Trophoblast cell (in vitro differentiated cells and primary cell): ENCODE measurements around the gene MIEF1.
A peak's percentile ranks its signal among the peaks of the same experiment; 100 is the strongest.

ENCODE experiments used
- DNase-seq, 2 donors: peaks; one replicate each; pipeline ENCODE4 v3.0.0-alpha.2; 2016
- H2AFZ ChIP-seq: 2 replicates; pipeline ENCODE4 v1.6.1; 2013; ENCODE audit warnings: low read length, moderate library complexity, mild to moderate bottlenecking; ENCODE audit not compliant: insufficient read depth, poor library complexity
- H2AK5ac ChIP-seq: 2 replicates; pipeline ENCODE4 v1.6.1; 2013; ENCODE audit warnings: mild to moderate bottlenecking, low read length
- H2BK120ac ChIP-seq: 2 replicates; pipeline ENCODE4 v1.6.1; 2013; ENCODE audit warnings: low read length, mild to moderate bottlenecking, moderate library complexity; ENCODE audit not compliant: insufficient read depth, poor library complexity
- H2BK12ac ChIP-seq: 2 replicates; pipeline ENCODE4 v1.6.1; 2013; ENCODE audit warnings: mild to moderate bottlenecking, low read length, moderate library complexity
- H2BK5ac ChIP-seq: 2 replicates; pipeline ENCODE4 v1.6.1; 2013; ENCODE audit warnings: low read length, low read depth, moderate library complexity, mild to moderate bottlenecking; ENCODE audit not compliant: poor library complexity
- H3K14ac ChIP-seq: 2 replicates; pipeline ENCODE4 v1.6.1; 2013; ENCODE audit warnings: mild to moderate bottlenecking, low read length
- H3K18ac ChIP-seq: 2 replicates; pipeline ENCODE4 v1.6.1; 2013; ENCODE audit warnings: mild to moderate bottlenecking, low read length
- H3K23ac ChIP-seq: 2 replicates; pipeline ENCODE4 v1.6.1; 2013; ENCODE audit warnings: low read length
- H3K27ac ChIP-seq: 2 replicates; pipeline ENCODE4 v1.5.1; 2013; ENCODE audit warnings: low read depth, mild to moderate bottlenecking, inconsistent platforms, low read length, moderate library complexity
- H3K27me3 ChIP-seq: 2 replicates; pipeline ENCODE4 v1.6.1; 2013; ENCODE audit warnings: inconsistent platforms, mild to moderate bottlenecking, low read length, moderate library complexity; ENCODE audit not compliant: insufficient read depth
- H3K36me3 ChIP-seq, 2 experiments: 1 replicate in 1 of 2; 2 replicates in 1 of 2; pipeline ENCODE4 v1.6.1; 2013; ENCODE audit warnings: low read length in 2 of 2, mild to moderate bottlenecking in 2 of 2, moderate library complexity in 1 of 2; ENCODE audit not compliant: insufficient read depth in 2 of 2, control insufficient read depth in 1 of 2
- H3K4ac ChIP-seq: 2 replicates; pipeline ENCODE4 v1.6.1; 2013; ENCODE audit warnings: low read depth, mild to moderate bottlenecking, low read length, moderate library complexity
- H3K4me1 ChIP-seq, 2 experiments: 1 replicate in 1 of 2; 2 replicates in 1 of 2; pipeline ENCODE4 v1.6.1; 2013; ENCODE audit warnings: low read length in 2 of 2, mild to moderate bottlenecking in 2 of 2, moderate library complexity in 1 of 2; ENCODE audit not compliant: insufficient read depth in 2 of 2, control insufficient read depth in 1 of 2
- H3K4me2 ChIP-seq: 2 replicates; pipeline ENCODE4 v1.6.1; 2013; ENCODE audit warnings: inconsistent platforms, mild to moderate bottlenecking, low read length, moderate library complexity
- H3K4me3 ChIP-seq: 2 replicates; pipeline ENCODE4 v1.5.1; 2013; ENCODE audit warnings: mild to moderate bottlenecking, low read depth, low read length, inconsistent platforms
- H3K79me1 ChIP-seq: one replicate; pipeline ENCODE4 v1.6.1; 2013; ENCODE audit warnings: low read length
- H3K79me2 ChIP-seq: 2 replicates; pipeline ENCODE4 v1.6.1; 2013; ENCODE audit warnings: low read length, mild to moderate bottlenecking; ENCODE audit not compliant: control insufficient read depth, insufficient read depth, poor library complexity
- H3K9ac ChIP-seq: 2 replicates; pipeline ENCODE4 v1.6.1; 2013; ENCODE audit warnings: mild to moderate bottlenecking, low read length
- H3K9me3 ChIP-seq: 2 replicates; pipeline ENCODE4 v1.6.1; 2013; ENCODE audit warnings: low read depth, mild to moderate bottlenecking, control low read depth, inconsistent platforms, low read length; ENCODE audit not compliant: insufficient read depth
- H4K12ac ChIP-seq: 2 replicates; pipeline ENCODE4 v1.6.1; 2013; ENCODE audit warnings: low read depth, mild to moderate bottlenecking, low read length, moderate library complexity
- H4K8ac ChIP-seq: 2 replicates; pipeline ENCODE4 v1.6.1; 2013; ENCODE audit warnings: low read depth, mild to moderate bottlenecking, low read length, moderate library complexity
- H4K91ac ChIP-seq: one replicate; pipeline ENCODE4 v1.6.1; 2013; ENCODE audit warnings: low read depth, mild to moderate bottlenecking, low read length, moderate library complexity
- WGBS: extraction: QIAGEN DNeasy Blood & Tissue Kit; methylation state at CpG from one replicate; pipeline ENCODE4 v1.1.7; 2013; ENCODE audit warnings: missing lambda C conversion rate; ENCODE audit not compliant: insufficient read length, insufficient coverage; ENCODE audit errors: extremely low coverage; 5-methylcytosine and 5-hydroxymethylcytosine counted together

MIEF1 gene

DNA sequence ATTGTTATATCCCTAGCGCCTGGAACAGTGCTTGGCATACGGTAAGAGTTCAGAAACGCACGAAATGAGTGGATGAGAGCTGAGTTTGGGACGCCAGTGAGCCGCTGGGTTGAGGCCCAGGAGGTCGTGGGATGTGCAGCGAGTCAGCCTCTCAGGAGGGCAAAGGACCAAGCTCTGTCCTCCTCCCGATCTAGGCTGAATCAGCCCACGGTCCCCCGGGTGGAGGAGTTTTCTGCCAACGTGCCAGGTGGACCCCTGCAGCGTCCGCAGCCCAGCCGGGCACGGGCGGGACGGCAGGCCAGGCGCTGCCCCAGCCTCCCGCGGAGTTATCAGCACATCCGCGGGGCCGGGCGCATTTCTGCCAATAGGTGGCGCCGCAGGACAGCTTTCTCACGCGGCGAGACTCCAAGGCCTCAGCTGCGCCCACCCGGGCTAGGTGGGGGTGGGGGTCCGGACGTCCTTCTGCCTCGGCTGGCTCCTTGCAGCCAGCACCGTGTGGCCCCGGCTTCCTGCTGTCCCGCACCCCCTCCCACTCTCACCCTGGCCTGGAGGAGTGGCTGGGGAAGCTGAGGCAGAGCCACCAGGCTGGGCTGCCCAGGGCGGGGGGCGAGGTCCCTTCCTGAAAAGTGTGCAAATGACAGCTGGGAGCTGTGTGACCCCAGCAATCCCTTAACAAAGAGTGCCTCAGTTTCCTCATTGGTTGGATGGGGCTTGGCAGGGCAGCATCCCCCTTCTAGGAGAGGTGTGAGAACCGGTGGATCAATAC is 32.7 kb downstream of the MIEF1 start:
- Histone ChIP-seq H3K27ac (no peak overlapping the region), H3K4me1 (peaks cover 4 to 13% of the 10 kb centered on the region in 2 experiments), H3K14ac (peak overlapping the region; percentile 8), H2BK5ac (no peak overlapping the region), H3K9ac (no peak overlapping the region), H3K79me2 (peaks cover 9% of the 10 kb centered on the region), H2BK120ac (no peak overlapping the region), H2AK5ac (no peak overlapping the region), H3K4me2 (peak overlapping the region; percentile 57), H3K18ac (no peak overlapping the region), H3K9me3 (no peaks in the 10 kb centered on the region), H4K8ac (peak overlapping the region; percentile 81), H2BK12ac (peak overlapping the region; percentile 6), H3K36me3 (peaks cover 7 to 8% of the 10 kb centered on the region in 2 experiments), H3K4ac (no peak overlapping the region), H4K91ac (peak overlapping the region; percentile 61), H3K4me3 (no peak overlapping the region), H3K27me3 (no peaks in the 10 kb centered on the region), H3K79me1 (peaks cover 5% of the 10 kb centered on the region), H2AFZ (peak overlapping the region; percentile 89), H4K12ac (peak overlapping the region; percentile 32), H3K23ac (no peak overlapping the region)
- no CpG with 5 or more reads among the region's 41 CpGs for WGBS
- DNase-seq = peak; percentile 52 to 77

GRCh38 chr22:39535357-39535725 is 33.3 kb downstream of the MIEF1 start:
- H2BK5ac ChIP-seq = no peak overlapping the region
- H3K23ac ChIP-seq = no peak overlapping the region
- no CpG with 5 or more reads among the region's 13 CpGs for WGBS
- no peak overlapping the region for H4K12ac ChIP-seq
- H3K27me3 ChIP-seq = no peaks in the 10 kb centered on the region
- H3K18ac ChIP-seq = no peak overlapping the region
- no peak overlapping the region for H3K9ac ChIP-seq
- peaks cover 4 to 5% of the 10 kb centered on the region in 2 experiments for H3K36me3 ChIP-seq
- no peak overlapping the region for H3K4ac ChIP-seq
- no peak overlapping the region for H3K4me3 ChIP-seq
- no peak overlapping the region for H3K4me2 ChIP-seq
- no peak overlapping the region for H4K8ac ChIP-seq
- peaks cover 4 to 13% of the 10 kb centered on the region in 2 experiments for H3K4me1 ChIP-seq
- peaks cover 5% of the 10 kb centered on the region for H3K79me1 ChIP-seq
- H2AFZ ChIP-seq = no peak overlapping the region
- H3K79me2 ChIP-seq = peaks cover 9% of the 10 kb centered on the region
- no peak overlapping the region for H4K91ac ChIP-seq
- H3K27ac ChIP-seq = no peak overlapping the region
- DNase-seq = no peak
- no peaks in the 10 kb centered on the region for H3K9me3 ChIP-seq
- no peak overlapping the region for H3K14ac ChIP-seq
- no peak overlapping the region for H2AK5ac ChIP-seq
- H2BK12ac ChIP-seq = no peak overlapping the region
- H2BK120ac ChIP-seq = no peak overlapping the region

- H3K23ac ChIP-seq = no peak overlapping the region
- WGBS = no CpG with 5 or more reads among the region's 15 CpGs
- no peak overlapping the region for H2AK5ac ChIP-seq
- no peak overlapping the region for H3K27ac ChIP-seq
- peaks cover 5% of the 10 kb centered on the region for H3K79me1 ChIP-seq
- H3K9ac ChIP-seq = no peak overlapping the region
- H3K79me2 ChIP-seq = peaks cover 9% of the 10 kb centered on the region
- no peak overlapping the region for H2BK120ac ChIP-seq
- no peaks in the 10 kb centered on the region for H3K27me3 ChIP-seq
- no peak overlapping the region for H3K4me2 ChIP-seq
- H2AFZ ChIP-seq = no peak overlapping the region
- H3K36me3 ChIP-seq = peaks cover 2% of the 10 kb centered on the region in 2 experiments
- no peak overlapping the region for H2BK5ac ChIP-seq
- H3K4me1 ChIP-seq = peaks cover 4 to 13% of the 10 kb centered on the region in 2 experiments
- H3K4me3 ChIP-seq = no peak overlapping the region
- H4K91ac ChIP-seq = no peak overlapping the region
- H3K4ac ChIP-seq = no peak overlapping the region
- no peak overlapping the region for H2BK12ac ChIP-seq
- no peak overlapping the region for H4K12ac ChIP-seq
- H3K9me3 ChIP-seq = no peaks in the 10 kb centered on the region
- no peak overlapping the region for H3K18ac ChIP-seq
- DNase-seq = no peak
- H4K8ac ChIP-seq = no peak overlapping the region
- no peak overlapping the region for H3K14ac ChIP-seq
These were observed 33.9 kb downstream of the MIEF1 start for GRCh38 chr22:39535831-39536449.

DNA sequence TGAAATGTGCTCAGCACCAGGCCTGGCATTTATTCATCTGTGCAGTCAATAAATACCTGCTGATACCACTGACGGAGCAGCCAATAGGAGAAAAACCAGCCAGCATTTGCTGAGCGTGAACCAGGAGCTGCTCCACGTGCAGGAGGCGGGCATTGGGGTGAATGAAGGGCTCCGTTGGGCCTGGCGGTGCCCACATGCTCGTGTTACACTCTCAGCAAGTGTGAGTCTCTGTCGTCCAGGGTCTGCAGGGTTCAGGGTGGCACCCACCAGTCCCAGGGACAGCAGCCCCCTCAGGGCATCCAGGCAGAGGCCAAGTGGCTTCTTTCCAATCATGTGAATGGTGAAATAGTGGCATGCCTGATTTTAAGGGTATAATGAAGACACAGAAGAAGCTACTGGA is 34.6 kb downstream of the MIEF1 start:
- Histone ChIP-seq H4K91ac (no peak overlapping the region), H3K4ac (no peak overlapping the region), H3K14ac (no peak overlapping the region), H3K27ac (no peak overlapping the region), H3K23ac (no peak overlapping the region), H3K27me3 (no peaks in the 10 kb centered on the region), H2AK5ac (no peak overlapping the region), H2AFZ (no peak overlapping the region), H3K79me1 (peaks cover 5% of the 10 kb centered on the region), H3K4me3 (no peak overlapping the region), H4K8ac (no peak overlapping the region), H3K9me3 (peaks cover 1% of the 10 kb centered on the region), H3K79me2 (peaks cover 7% of the 10 kb centered on the region), H3K18ac (no peak overlapping the region), H2BK5ac (no peak overlapping the region), H3K4me1 (peaks cover 4 to 10% of the 10 kb centered on the region in 2 experiments), H3K9ac (no peak overlapping the region), H2BK120ac (no peak overlapping the region), H4K12ac (no peak overlapping the region), H3K4me2 (no peak overlapping the region), H3K36me3 (no peaks in the 10 kb centered on the region), H2BK12ac (no peak overlapping the region)
- DNase-seq = no peak
- WGBS = no CpG with 5 or more reads among the region's 8 CpGs
